Measurements from ENCODE around the gene GATA3.

DNA sequence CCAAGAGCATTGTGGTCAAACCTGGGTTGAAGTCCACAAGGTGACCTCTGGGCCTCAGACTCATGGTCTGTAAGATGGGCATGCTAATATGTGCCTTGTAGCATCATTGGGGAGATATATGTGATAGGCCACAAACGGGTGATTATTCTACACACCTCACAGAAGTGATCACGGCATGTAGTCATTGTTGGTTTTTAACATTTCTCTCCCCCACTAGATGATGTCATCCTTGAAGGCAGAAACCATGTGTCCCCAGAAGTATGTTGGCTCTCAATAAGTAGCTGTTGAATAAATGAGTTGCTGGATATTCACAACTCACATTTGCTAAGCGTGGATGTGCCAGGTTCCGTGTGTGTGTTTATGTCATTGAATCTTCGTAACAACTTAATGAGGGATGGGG is 42.4 kb downstream of the GATA3 start:
- TF ChIP-seq, protein P1, sequence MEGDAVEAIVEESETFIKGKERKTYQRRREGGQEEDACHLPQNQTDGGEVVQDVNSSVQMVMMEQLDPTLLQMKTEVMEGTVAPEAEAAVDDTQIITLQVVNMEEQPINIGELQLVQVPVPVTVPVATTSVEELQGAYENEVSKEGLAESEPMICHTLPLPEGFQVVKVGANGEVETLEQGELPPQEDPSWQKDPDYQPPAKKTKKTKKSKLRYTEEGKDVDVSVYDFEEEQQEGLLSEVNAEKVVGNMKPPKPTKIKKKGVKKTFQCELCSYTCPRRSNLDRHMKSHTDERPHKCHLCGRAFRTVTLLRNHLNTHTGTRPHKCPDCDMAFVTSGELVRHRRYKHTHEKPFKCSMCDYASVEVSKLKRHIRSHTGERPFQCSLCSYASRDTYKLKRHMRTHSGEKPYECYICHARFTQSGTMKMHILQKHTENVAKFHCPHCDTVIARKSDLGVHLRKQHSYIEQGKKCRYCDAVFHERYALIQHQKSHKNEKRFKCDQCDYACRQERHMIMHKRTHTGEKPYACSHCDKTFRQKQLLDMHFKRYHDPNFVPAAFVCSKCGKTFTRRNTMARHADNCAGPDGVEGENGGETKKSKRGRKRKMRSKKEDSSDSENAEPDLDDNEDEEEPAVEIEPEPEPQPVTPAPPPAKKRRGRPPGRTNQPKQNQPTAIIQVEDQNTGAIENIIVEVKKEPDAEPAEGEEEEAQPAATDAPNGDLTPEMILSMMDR (IDR thresholded peaks at IDR 0.05) = no peak
- no peak for TF ChIP-seq POLR2A (IDR thresholded peaks at IDR 0.05)

All from esophagus squamous epithelium (tissue), 4 donors.